GM19043 (cell line): ENCODE data around the gene NHSL2.
"Not testable (repeated sequence)": the region's sequence is repeated elsewhere in the genome, so short reads cannot be mapped to it uniquely, and the experiment has no call there.

Experiments used
- ATAC-seq: cut with Tn5 transposase; IDR thresholded peaks from one replicate; pipeline ENCODE4 v1.9.1; 2021; ENCODE audit warnings: low read depth; ENCODE audit not compliant: unreplicated experiment

The NHSL2 gene

GRCh38 chrX:71922686-71923085, 12.0 kb downstream of the NHSL2 start:
- ATAC-seq: no peak

- no peak for ATAC-seq
Observed at GRCh38 chrX:71923516-71923915, 12.9 kb downstream of the NHSL2 start.

- no peak for ATAC-seq
Observed at GRCh38 chrX:71927040-71927439, 16.4 kb downstream of the NHSL2 start.

GRCh38 chrX:71928856-71929255, 18.2 kb downstream of the NHSL2 start:
- ATAC-seq: no peak

GRCh38 chrX:71930298-71930697, 19.7 kb downstream of the NHSL2 start:
- ATAC-seq: no peak

GRCh38 chrX:71935476-71935875, 24.8 kb downstream of the NHSL2 start:
- ATAC-seq: no peak

GRCh38 chrX:71936632-71937031, 26.0 kb downstream of the NHSL2 start:
- no peak for ATAC-seq

- no peak for ATAC-seq
Observed at GRCh38 chrX:71938371-71938770, 27.7 kb downstream of the NHSL2 start.

- no peak for ATAC-seq
Observed at GRCh38 chrX:71941145-71941544, 30.5 kb downstream of the NHSL2 start.

- ATAC-seq: no peak
Observed at GRCh38 chrX:71941776-71942175, 31.1 kb downstream of the NHSL2 start.

- ATAC-seq: no peak
Observed at GRCh38 chrX:71944369-71944768, 33.7 kb downstream of the NHSL2 start.

- no peak for ATAC-seq
Observed at GRCh38 chrX:71945237-71945805, 34.7 kb downstream of the NHSL2 start.

GRCh38 chrX:71949363-71949762, 38.7 kb downstream of the NHSL2 start:
- ATAC-seq: no peak

- no peak for ATAC-seq
Observed at GRCh38 chrX:71949844-71950445, 39.3 kb downstream of the NHSL2 start.

- ATAC-seq: no peak
Observed at GRCh38 chrX:71953391-71953790, 42.7 kb downstream of the NHSL2 start.

- ATAC-seq: no peak
Observed at GRCh38 chrX:71953946-71954345, 43.3 kb downstream of the NHSL2 start.

- ATAC-seq: no peak
Observed at GRCh38 chrX:71954458-71954857, 43.8 kb downstream of the NHSL2 start.

- ATAC-seq: no peak
Observed at GRCh38 chrX:71955530-71956120, 45.0 kb downstream of the NHSL2 start.

- no peak for ATAC-seq
Observed at GRCh38 chrX:71958281-71958675, 47.6 kb downstream of the NHSL2 start.

- ATAC-seq: not testable (repeated sequence)
Observed at GRCh38 chrX:71964184-71964583, 53.5 kb downstream of the NHSL2 start.

GRCh38 chrX:71974916-71975315, 64.3 kb downstream of the NHSL2 start:
- no peak for ATAC-seq

- ATAC-seq: no peak
Observed at GRCh38 chrX:71976753-71977152, 66.1 kb downstream of the NHSL2 start.
